Smooth muscle cell (in vitro differentiated cells): ENCODE data around the gene CIT. TPM values are rescaled to one million over a fixed set of nuclear protein-coding genes. Genes with fewer than 3 reads are reported as not detected.

Experiments used
- DNase-seq: peaks from one replicate; lab custom pipeline; 2025; ENCODE audit not compliant: unreplicated experiment; lab: John Stamatoyannopoulos, UW
- H2AFZ ChIP-seq: fragments of 200-600 bp; sonication (generic); 2 replicates; pipeline ENCODE4 v1.6.0; 2016; ENCODE audit warnings: antibody characterized with exemption, low read depth, mild to moderate bottlenecking
- H3F3A ChIP-seq: fragments of 200-600 bp; sonication (generic); 2 replicates; pipeline ENCODE4 v1.6.0; 2017; ENCODE audit warnings: antibody characterized with exemption, low read depth
- H3K27ac ChIP-seq: fragments of 200-600 bp; sonication (generic); 2 replicates; pipeline ENCODE4 v1.5.1; 2016; ENCODE audit warnings: low read depth, mild to moderate bottlenecking
- H3K27me3 ChIP-seq: fragments of 200-600 bp; sonication (generic); 2 replicates; pipeline ENCODE4 v1.6.1; 2016; ENCODE audit warnings: low read depth, mild to moderate bottlenecking
- H3K36me3 ChIP-seq: fragments of 200-600 bp; sonication (generic); 2 replicates; pipeline ENCODE4 v1.5.1; 2016; ENCODE audit warnings: low read depth
- H3K4me1 ChIP-seq: fragments of 200-600 bp; sonication (generic); 2 replicates; pipeline ENCODE4 v1.5.1; 2016; ENCODE audit warnings: low read depth
- H3K4me2 ChIP-seq: fragments of 200-600 bp; sonication (generic); 2 replicates; pipeline ENCODE4 v1.6.0; 2016; ENCODE audit warnings: mild to moderate bottlenecking
- H3K4me3 ChIP-seq: fragments of 200-600 bp; sonication (generic); 2 replicates; pipeline ENCODE4 v1.5.1; 2016; ENCODE audit warnings: mild to moderate bottlenecking
- H3K79me2 ChIP-seq: fragments of 200-600 bp; sonication (generic); 2 replicates; pipeline ENCODE4 v1.6.0; 2016; ENCODE audit warnings: low read depth, mild to moderate bottlenecking
- H3K9ac ChIP-seq: fragments of 200-600 bp; sonication (generic); 2 replicates; pipeline ENCODE4 v1.6.0; 2016; ENCODE audit warnings: low read depth
- H3K9me3 ChIP-seq: fragments of 200-600 bp; sonication (generic); replicated peaks from 2 replicates; pipeline ENCODE4 v1.5.1; 2016; ENCODE audit warnings: low read depth
- H4K20me1 ChIP-seq: fragments of 200-600 bp; sonication (generic); 2 replicates; pipeline ENCODE4 v1.6.0; 2016; ENCODE audit warnings: low read depth
- CTCF ChIP-seq: fragments of 200-600 bp; sonication (generic); IDR thresholded peaks from 2 replicates; pipeline ENCODE4 v1.5.1; 2017; ENCODE audit warnings: borderline replicate concordance, mild to moderate bottlenecking, antibody characterized with exemption; ENCODE audit not compliant: insufficient read depth, poor library complexity, severe bottlenecking
- WGBS: methylation state at CpG from one replicate; pipeline ENCODE4 v1.1.7; 2016; ENCODE audit warnings: low lambda C conversion rate; 5-methylcytosine and 5-hydroxymethylcytosine counted together
- polyA plus RNA-seq: library from polyadenylated mRNA; unstranded; fragments of >200 nt; fragmentation: Nextera tagmentation; extraction: Ambion mirVana; gene quantifications from 2 replicates; pipeline ENCODE4 v1.2.1, GENCODE V29; 2016
- total RNA-seq: library from RNA; depleted of rRNA; stranded (reverse); fragments of >200 nt; gene quantifications from 2 replicates; pipeline ENCODE4 v1.2.3, GENCODE V29; 2014

The CIT gene
- total and polyA plus RNA-seq, 2 experiments from 2014 or later: 3.2 to 9.1 TPM

GRCh38 chr12:119915894-119916510, 38.9 kb upstream of the CIT start:
- Histone ChIP-seq H3K27ac (no peak overlapping the region), H3K4me1 (no peaks in the 10 kb centered on the region), H4K20me1 (no peaks in the 10 kb centered on the region), H3F3A (no peaks in the 10 kb centered on the region), H3K36me3 (no peaks in the 10 kb centered on the region), H2AFZ (no peak overlapping the region), H3K4me3 (no peak overlapping the region), H3K79me2 (no peaks in the 10 kb centered on the region), H3K9ac (no peak overlapping the region), H3K27me3 (no peaks in the 10 kb centered on the region), H3K9me3 (no peaks in the 10 kb centered on the region), H3K4me2 (no peak overlapping the region)
- 91% methylated on average over 13 of the region's 13 CpGs for WGBS
- no peak for TF ChIP-seq CTCF
- DNase-seq: no peak

- no peak for DNase-seq
- TF ChIP-seq CTCF: no peak
- H3K27ac ChIP-seq: no peak overlapping the region
- no peak overlapping the region for H2AFZ ChIP-seq
- H3K27me3 ChIP-seq: no peaks in the 10 kb centered on the region
- H3K4me3 ChIP-seq: no peak overlapping the region
- no peak overlapping the region for H3K4me2 ChIP-seq
- H3K36me3 ChIP-seq: no peaks in the 10 kb centered on the region
- H4K20me1 ChIP-seq: no peaks in the 10 kb centered on the region
- H3K4me1 ChIP-seq: no peaks in the 10 kb centered on the region
- no peaks in the 10 kb centered on the region for H3K79me2 ChIP-seq
- no peak overlapping the region for H3K9ac ChIP-seq
- no peaks in the 10 kb centered on the region for H3K9me3 ChIP-seq
- 30% methylated on average over 1 of the region's 1 CpG for WGBS
- H3F3A ChIP-seq: no peaks in the 10 kb centered on the region
These were observed 37.5 kb upstream of the CIT start for GRCh38 chr12:119914666-119915065.

GRCh38 chr12:119913536-119914330, 36.6 kb upstream of the CIT start:
- no peak overlapping the region for H3K4me3 ChIP-seq
- H3K4me2 ChIP-seq: no peak overlapping the region
- no peaks in the 10 kb centered on the region for H3K27me3 ChIP-seq
- no peaks in the 10 kb centered on the region for H4K20me1 ChIP-seq
- no peaks in the 10 kb centered on the region for H3K4me1 ChIP-seq
- no peaks in the 10 kb centered on the region for H3K79me2 ChIP-seq
- no peak overlapping the region for H2AFZ ChIP-seq
- no peaks in the 10 kb centered on the region for H3K9me3 ChIP-seq
- no peaks in the 10 kb centered on the region for H3K36me3 ChIP-seq
- no peak for TF ChIP-seq CTCF
- no peaks in the 10 kb centered on the region for H3F3A ChIP-seq
- H3K9ac ChIP-seq: no peak overlapping the region
- no peak overlapping the region for H3K27ac ChIP-seq
- no peak for DNase-seq
- 90% methylated on average over 6 of the region's 6 CpGs for whole genome bisulfite sequencing
